ENCODE measurements around the gene SDF2L1.
"Not testable (repeated sequence)": the region's sequence is repeated elsewhere in the genome, so short reads cannot be mapped to it uniquely, and the experiment has no call there.

DNA sequence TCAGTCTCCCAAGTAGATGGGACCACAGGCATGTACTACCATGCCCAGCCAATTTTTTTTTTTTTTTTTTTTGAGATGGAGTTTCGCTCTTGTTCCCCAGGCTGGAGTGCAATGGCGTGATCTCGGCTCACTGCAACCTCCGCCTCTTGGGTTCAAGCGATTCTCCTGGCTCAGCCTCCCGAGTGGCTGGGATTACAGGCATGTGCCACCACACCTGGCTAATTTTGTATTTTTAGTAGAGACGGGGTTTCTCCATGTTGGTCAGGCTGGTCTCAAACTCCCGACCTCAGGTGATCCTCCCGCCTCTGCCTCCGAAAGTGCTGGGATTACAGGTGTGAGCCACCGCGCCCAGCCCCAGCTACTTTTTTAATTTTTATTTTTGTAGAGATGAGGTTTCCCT lies 36.7 kb downstream of the SDF2L1 start:
- TF ChIP-seq, protein P1, sequence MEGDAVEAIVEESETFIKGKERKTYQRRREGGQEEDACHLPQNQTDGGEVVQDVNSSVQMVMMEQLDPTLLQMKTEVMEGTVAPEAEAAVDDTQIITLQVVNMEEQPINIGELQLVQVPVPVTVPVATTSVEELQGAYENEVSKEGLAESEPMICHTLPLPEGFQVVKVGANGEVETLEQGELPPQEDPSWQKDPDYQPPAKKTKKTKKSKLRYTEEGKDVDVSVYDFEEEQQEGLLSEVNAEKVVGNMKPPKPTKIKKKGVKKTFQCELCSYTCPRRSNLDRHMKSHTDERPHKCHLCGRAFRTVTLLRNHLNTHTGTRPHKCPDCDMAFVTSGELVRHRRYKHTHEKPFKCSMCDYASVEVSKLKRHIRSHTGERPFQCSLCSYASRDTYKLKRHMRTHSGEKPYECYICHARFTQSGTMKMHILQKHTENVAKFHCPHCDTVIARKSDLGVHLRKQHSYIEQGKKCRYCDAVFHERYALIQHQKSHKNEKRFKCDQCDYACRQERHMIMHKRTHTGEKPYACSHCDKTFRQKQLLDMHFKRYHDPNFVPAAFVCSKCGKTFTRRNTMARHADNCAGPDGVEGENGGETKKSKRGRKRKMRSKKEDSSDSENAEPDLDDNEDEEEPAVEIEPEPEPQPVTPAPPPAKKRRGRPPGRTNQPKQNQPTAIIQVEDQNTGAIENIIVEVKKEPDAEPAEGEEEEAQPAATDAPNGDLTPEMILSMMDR (IDR thresholded peaks at IDR 0.05), result not testable (repeated sequence)
- TF ChIP-seq POLR2A (IDR thresholded peaks at IDR 0.05), result not testable (repeated sequence)
